T-helper 1 cell treated with Interleukin-12 subunit alpha and Interleukin-12 subunit beta and Interleukin-4 antibody, amounts not matched to agents 30 μg/mL and 1 μg/mL, for 36 hours (primary cell): ENCODE results near the gene BCAP31.

ENCODE experiments used
- H3K27ac Mint-ChIP-seq: one replicate; pipeline ENCODE4 v1.8.0; 2021; ENCODE audit warnings: mild to moderate bottlenecking, mixed read lengths
- H3K27me3 Mint-ChIP-seq: one replicate; pipeline ENCODE4 v1.8.0; 2021; ENCODE audit warnings: low read depth, mixed read lengths
- H3K36me3 Mint-ChIP-seq: one replicate; pipeline ENCODE4 v1.8.0; 2021; ENCODE audit warnings: low read depth, mixed read lengths
- H3K4me1 Mint-ChIP-seq: one replicate; pipeline ENCODE4 v1.8.0; 2021; ENCODE audit warnings: low read depth, mixed read lengths
- H3K4me3 Mint-ChIP-seq: one replicate; pipeline ENCODE4 v1.8.0; 2021; ENCODE audit warnings: mild to moderate bottlenecking, moderate library complexity, mixed read lengths
- H3K9me3 Mint-ChIP-seq: one replicate; pipeline ENCODE4 v1.8.0; 2021; ENCODE audit warnings: mixed read lengths

The BCAP31 gene

DNA sequence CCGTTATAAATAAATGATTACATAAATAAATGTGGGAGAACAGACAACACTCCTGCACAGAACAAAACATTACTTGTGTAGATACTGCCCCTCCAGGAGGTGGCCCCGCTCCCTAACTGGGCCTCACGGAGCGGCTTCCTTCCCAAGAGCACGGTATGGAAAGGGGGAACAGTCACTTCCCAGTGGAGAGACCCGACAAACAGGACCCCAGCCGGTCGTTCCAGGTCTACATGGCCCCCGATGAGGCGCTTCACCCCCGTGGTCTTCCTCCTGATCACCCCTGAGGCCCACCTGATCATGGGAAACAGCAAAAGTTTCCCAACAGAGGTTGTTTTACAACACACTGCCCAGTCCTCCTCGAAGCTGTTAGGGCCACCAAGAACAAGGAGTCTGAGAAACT is 43.0 kb downstream of the BCAP31 start:
- no peaks in the 10 kb centered on the region for H3K36me3 Mint-ChIP-seq
- peaks cover 19% of the 10 kb centered on the region for H3K27me3 Mint-ChIP-seq
- no peaks in the 10 kb centered on the region for H3K4me1 Mint-ChIP-seq
- no peak overlapping the region for H3K4me3 Mint-ChIP-seq
- no peaks in the 10 kb centered on the region for H3K9me3 Mint-ChIP-seq
- H3K27ac Mint-ChIP-seq = no peak overlapping the region

DNA sequence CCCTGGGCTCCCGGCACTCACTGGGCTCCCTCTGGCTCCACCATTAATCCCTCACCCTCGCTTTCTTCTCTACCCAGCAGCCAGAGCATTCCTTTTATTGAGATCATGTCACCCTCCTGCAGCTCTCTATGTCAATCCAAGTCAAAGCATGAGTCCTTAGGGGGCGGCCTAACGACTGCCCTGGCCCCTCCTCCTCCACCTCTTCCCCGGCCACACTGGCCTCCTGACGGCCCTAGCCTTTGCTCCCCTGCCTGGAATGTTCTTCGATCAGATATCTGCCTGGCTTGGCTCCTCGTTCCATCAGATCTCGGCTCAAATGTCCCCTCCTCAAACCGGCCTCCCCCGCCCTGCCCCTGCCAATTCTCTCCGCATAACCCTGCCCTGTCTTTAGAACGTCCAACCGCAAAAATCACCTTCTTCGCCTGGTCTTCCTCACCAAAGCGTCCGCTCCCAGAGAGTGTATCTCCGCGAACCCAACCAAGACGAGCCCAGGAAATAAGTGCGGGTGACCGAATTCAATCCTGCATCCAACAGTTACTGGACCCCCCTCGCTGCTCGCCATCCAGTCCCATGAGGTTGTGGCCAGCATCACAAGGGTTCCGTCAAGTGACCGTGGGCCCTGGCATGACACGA is 49.9 kb downstream of the BCAP31 start:
- H3K4me3 Mint-ChIP-seq = no peak overlapping the region
- H3K9me3 Mint-ChIP-seq = no peaks in the 10 kb centered on the region
- H3K27ac Mint-ChIP-seq = no peak overlapping the region
- peaks cover 28% of the 10 kb centered on the region for H3K27me3 Mint-ChIP-seq
- H3K36me3 Mint-ChIP-seq = no peaks in the 10 kb centered on the region
- no peaks in the 10 kb centered on the region for H3K4me1 Mint-ChIP-seq

DNA sequence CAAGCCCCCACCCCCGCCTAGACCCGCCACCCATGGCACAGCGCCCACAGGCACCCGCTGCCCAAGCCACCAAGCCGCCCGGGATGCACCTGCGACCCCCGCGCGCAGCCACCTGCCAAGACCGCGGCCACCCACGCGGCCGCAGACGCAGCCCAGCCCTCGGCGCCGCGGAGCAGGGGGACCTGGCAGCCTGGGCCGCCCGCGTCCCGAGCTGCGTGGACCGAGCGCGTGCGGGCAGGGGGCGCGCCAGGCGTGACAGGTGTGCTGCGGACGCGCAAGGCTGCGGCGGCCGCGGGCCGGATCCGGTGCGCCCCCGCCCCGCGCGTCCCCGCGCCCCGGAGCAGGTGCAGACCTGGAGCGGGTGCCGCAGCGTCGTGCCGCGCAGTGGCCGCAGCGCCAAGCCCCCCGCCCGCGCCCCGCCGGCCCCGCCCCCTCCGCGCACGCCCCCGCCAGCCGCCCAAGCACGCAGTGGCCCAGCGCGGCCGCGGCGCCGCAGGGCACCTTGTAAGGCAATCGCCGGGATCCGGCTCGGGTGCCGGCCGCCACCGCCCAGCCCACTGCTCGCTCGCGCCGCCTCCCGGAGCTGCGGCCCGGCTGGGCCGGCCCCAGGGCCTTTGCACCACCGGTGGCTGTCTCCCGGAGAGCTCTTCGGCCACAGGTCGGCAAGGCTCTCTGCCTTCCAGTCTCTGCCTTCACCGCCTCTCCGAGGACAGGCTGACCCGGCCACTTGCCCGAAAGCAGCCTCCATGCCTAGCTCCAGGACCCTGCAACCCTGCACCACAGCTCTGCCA is 50.6 kb downstream of the BCAP31 start, which contains the start of gene PNCK:
TSS of gene PNCK (minus strand) at position 386 of the 791 bp plus-strand sequence. CDS start 737 bp downstream, outside the sequence.
- Mint-ChIP-seq H3K4me1 (no peaks in the 10 kb centered on the region), H3K27ac (no peak within 1 kb of the TSS), H3K36me3 (no peaks in the 10 kb centered on the region), H3K27me3 (peaks cover 28% of the 10 kb centered on the region), H3K4me3 (no peak within 1 kb of the TSS), H3K9me3 (no peaks in the 10 kb centered on the region)

DNA sequence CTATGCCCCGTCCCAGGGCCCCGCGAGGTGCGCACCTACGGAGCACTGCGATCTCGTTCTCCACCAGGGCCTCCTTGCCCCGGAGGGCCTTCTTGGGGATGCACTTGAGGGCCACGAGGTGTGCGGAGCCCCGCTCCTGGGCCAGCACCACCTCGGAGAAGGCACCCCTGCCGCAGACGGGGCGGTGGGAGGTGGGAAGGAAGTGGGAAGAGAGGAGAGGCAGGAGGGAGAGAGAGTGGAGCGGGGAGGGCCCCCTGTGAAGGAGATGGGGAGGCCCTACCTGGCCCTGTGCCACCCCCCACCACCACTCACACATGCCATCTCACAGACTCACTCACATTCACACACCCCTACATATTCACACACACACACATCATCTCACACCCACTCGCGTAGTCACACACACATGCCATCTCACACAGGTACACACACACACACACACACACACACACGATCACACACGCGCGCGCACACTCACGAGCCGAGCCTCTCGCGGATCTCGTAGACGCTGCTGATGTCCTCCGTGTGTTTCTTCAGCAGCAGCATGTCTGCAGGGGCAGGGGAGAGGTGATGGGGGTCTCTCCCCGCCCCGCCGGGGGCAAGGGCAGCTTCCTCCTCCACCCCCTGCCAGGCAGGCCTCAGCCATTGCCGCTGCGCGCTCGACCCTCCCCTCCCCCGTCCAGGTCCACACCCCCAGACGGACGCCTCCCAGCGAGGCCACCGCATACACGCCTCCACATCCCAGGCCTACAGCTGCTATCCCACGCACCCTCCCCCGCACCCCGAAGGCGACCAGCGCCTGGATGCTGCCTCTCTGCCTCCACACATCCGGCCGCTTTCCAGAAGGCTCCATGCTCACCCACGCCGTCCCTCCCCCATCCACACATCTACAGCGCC is 51.4 kb downstream of the BCAP31 start:
- peaks cover 30% of the 10 kb centered on the region for H3K27me3 Mint-ChIP-seq
- peaks cover 4% of the 10 kb centered on the region for H3K4me1 Mint-ChIP-seq
- H3K9me3 Mint-ChIP-seq = no peaks in the 10 kb centered on the region
- no peaks in the 10 kb centered on the region for H3K36me3 Mint-ChIP-seq
- no peak overlapping the region for H3K27ac Mint-ChIP-seq
- H3K4me3 Mint-ChIP-seq = no peak overlapping the region

DNA sequence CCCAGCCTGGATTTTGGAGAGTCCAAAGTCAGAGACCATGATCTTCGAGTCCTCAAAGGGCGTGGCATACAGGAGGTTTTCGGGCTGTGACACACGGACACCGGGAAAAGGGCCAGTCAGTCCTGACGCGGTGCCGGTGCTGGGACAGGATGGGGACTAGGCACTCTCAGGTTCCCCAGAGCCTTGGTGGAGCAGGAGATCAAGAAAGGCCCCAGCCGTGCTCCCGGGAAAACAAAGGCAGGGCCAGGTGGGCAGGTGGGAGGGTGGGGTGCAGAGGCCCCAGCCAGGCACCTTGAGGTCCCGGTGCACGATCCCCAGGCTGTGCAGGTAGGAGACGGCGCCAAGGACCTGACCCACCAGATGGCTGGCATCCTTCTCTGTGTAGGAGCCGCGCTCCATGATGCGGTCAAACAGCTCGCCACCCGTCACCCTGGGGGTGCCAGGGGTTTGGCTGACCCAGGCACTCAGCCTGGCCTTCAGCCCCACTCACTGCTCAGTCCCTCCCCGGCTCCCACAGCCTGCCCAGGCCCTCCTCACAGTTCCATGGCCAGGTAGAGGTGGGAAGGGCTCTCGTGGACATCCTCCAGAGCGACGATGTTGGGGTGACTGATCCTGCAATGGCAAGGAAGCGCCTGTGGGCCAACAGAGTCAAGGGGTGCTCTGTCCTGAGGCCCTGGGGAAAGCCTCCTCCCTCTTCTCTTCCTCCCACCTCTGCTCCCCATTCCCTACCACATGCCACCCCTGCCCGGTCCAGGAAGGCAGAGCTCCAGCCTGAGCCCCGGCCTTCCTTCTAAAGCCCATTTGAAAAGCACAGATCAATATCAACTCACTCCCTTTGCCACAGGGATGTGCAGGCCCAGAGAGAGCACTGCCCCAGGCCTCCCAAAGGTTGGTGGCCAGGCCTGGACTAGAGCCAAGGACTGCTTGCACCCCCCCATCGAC is 52.3 kb downstream of the BCAP31 start:
- peaks cover 7% of the 10 kb centered on the region for H3K4me1 Mint-ChIP-seq
- no peaks in the 10 kb centered on the region for H3K9me3 Mint-ChIP-seq
- no peak overlapping the region for H3K27ac Mint-ChIP-seq
- peaks cover 29% of the 10 kb centered on the region for H3K27me3 Mint-ChIP-seq
- no peaks in the 10 kb centered on the region for H3K36me3 Mint-ChIP-seq
- H3K4me3 Mint-ChIP-seq = no peak overlapping the region

DNA sequence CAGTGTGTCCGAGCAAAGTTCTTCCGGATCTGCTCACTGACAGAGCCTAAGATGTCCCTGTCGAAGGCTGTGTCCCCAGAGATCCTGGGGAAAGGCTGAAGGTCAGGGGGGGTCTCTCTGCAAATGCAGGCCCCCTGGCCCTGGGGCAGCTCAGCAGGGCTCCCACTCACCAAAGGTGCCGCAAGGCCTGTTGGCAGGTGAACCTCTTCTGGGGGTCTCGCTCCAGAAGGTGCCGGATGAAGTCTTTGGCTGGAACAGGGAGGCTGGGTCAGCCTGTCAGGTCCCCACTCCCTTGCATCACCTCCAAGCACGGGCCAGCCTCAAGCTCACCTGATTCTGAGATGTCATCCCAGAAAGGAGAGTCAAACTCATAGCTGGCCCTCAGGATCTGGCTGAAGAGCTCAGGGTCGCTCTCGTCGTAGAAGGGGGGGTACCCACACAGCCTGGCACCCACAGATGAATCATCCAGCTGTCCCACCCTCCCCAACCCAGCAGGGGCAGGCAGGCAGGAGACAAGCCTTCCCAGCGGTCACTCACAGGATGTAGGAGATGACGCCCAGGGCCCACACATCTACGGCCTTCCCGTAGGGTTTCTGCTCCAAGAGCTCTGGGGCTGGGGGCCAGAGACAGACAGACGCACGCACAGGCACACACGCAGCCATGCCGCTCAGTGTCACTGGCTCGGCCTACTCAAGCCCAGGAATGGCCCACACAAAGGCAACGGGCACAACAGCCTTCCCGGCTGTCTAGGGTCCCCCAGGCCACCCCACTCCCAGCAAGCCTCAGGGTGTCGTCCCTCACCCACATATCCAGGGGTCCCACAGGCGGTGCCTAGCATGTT is 53.2 kb downstream of the BCAP31 start:
- Mint-ChIP-seq H3K27me3 (peaks cover 32% of the 10 kb centered on the region), H3K27ac (no peak overlapping the region), H3K9me3 (no peaks in the 10 kb centered on the region), H3K4me3 (no peak overlapping the region), H3K4me1 (peaks cover 7% of the 10 kb centered on the region), H3K36me3 (no peaks in the 10 kb centered on the region)

DNA sequence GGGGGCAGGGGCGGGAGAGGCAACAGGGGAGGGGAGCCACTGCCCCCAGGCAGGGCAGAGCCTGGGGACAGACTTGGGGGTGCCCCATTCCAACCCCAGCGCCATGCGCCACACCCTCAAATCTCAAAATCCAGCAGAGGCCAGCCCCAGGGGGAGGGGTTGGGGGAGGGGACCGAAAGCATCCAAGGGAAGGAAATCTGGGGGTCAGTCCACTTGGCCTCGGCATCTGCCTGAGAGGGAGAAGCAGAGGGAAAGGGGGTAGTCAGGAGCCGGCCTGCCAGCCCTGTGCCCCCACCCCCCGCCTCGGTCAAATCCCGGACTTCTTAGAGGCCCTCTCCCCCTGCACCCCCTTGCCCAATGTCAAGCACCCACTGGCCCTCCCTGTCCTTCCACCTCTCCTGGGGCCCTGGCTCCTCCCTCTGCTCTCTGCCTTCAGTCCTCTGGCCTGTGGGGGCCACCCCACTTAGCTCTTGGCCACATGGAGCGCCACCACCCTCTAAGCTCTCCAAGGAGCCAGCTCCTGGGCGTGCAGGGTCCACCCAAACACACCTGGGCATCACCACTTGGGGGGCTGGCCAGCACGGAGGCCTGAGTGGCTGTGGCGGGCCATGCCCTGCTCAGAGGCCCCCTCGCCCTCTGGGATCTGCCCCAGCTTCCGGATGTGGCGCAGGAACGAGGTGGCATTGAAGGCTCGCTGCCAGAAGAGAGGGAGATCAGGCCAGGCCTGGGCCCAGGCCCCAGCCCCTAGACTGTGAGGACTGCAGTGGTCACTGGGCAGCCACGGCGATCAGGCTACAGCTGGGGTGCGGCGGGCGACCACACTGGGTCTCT is 54.1 kb downstream of the BCAP31 start:
- H3K27me3 Mint-ChIP-seq = peaks cover 35% of the 10 kb centered on the region
- H3K4me3 Mint-ChIP-seq = no peak overlapping the region
- no peak overlapping the region for H3K27ac Mint-ChIP-seq
- no peaks in the 10 kb centered on the region for H3K36me3 Mint-ChIP-seq
- H3K4me1 Mint-ChIP-seq = peaks cover 7% of the 10 kb centered on the region
- H3K9me3 Mint-ChIP-seq = no peaks in the 10 kb centered on the region

DNA sequence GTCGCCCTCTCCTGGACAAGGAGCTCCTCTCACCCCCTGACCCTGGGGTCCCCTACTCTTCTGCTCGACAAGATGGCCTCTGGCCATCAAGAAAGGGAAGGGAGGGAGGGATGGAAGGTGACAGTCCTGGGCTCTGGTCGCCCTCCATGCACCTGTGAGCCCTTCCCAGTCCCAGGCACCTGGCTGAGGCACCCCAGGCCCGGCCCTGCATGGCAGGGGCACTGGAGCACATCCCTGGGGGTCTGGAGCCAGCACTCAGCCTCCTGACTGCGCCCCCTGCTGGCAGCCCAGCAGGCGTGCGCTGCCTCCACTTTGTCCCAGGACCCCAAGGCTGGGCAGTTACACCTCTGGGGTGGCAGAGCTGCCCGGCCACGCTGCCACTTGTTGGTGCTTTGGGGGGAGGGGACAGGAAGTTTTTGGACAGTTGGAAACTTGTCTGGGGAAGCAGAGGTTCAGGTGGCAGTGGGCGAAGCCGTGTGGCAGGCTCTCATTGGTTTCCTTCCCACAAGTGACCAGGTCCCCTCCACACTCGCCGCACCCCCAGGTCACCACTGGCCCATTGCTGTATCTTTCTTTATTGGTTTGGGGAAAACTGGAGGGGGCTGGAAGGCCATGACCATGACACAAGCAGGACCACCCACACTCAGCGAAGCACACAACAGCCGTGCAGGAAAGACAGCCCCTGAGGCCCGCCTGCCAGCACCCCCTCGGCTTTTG is 54.9 kb downstream of the BCAP31 start:
- peaks cover 7% of the 10 kb centered on the region for H3K4me1 Mint-ChIP-seq
- no peaks in the 10 kb centered on the region for H3K36me3 Mint-ChIP-seq
- H3K27me3 Mint-ChIP-seq = peaks cover 32% of the 10 kb centered on the region
- H3K27ac Mint-ChIP-seq = no peak overlapping the region
- no peaks in the 10 kb centered on the region for H3K9me3 Mint-ChIP-seq
- no peak overlapping the region for H3K4me3 Mint-ChIP-seq

DNA sequence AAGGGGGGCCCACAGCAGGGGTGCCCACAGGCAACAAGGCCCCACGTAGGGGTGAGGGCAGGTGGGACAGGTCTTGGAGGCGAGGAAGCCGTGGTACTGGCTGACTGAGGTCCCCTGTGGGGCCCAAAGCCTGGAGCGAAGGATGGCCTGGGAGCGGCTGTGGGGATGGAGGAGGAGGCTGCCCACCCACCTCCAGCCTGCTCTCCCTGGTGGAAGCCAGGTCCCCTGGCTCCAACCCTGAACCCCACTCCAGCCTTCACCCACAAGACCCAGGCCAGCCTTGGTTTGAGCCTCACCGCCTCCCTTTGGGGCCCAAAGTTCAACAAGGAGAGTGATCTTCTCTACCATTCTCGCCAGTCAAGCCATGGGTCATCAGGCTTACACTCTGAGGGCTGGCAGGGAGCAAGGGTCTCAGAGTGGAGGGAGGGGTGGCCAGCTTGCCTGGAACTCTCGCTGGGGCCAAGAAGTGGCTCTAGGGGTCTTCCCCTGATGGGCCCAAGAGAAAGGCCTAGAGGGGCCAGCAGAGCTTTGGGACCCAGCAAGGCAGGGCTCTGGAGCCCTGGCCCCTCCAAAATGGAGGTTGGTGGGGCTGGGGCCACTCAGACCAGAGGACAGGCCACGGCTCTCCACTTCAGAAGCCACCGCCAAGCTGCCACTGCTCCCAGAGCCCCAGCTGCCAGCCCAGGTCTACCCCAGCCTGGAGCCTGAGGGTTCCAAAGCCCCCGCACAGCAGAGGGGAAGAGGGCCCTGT is 55.6 kb downstream of the BCAP31 start:
- no peak overlapping the region for H3K27ac Mint-ChIP-seq
- H3K9me3 Mint-ChIP-seq = no peaks in the 10 kb centered on the region
- H3K4me1 Mint-ChIP-seq = peaks cover 7% of the 10 kb centered on the region
- H3K27me3 Mint-ChIP-seq = peaks cover 27% of the 10 kb centered on the region
- H3K36me3 Mint-ChIP-seq = no peaks in the 10 kb centered on the region
- H3K4me3 Mint-ChIP-seq = no peak overlapping the region

DNA sequence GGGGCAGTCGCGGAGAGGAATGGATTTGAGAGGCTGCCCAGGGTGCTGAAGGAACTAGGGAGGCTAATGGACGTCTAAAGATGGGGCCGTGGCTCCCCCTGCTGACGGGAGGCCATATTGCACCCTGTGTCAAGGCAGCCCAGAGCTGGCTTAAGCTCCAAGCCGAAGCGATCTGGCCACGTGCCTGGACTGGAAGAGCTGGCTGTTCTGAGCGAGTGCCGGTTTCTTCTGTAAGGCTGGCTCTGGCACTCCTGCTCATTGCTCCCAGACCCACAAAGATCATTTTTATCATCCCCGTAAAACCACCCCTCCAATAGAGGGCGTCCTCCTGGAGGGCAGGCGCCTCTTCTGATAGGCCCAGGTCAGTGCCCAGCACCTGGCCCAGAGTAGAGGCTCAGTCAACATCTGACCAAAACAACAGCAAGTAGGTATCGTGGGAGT is 56.2 kb downstream of the BCAP31 start:
- Mint-ChIP-seq H3K9me3 (no peaks in the 10 kb centered on the region), H3K4me3 (peak overlapping the region; percentile 76), H3K36me3 (no peaks in the 10 kb centered on the region), H3K27ac (no peak overlapping the region), H3K4me1 (peaks cover 7% of the 10 kb centered on the region), H3K27me3 (peaks cover 24% of the 10 kb centered on the region)

DNA sequence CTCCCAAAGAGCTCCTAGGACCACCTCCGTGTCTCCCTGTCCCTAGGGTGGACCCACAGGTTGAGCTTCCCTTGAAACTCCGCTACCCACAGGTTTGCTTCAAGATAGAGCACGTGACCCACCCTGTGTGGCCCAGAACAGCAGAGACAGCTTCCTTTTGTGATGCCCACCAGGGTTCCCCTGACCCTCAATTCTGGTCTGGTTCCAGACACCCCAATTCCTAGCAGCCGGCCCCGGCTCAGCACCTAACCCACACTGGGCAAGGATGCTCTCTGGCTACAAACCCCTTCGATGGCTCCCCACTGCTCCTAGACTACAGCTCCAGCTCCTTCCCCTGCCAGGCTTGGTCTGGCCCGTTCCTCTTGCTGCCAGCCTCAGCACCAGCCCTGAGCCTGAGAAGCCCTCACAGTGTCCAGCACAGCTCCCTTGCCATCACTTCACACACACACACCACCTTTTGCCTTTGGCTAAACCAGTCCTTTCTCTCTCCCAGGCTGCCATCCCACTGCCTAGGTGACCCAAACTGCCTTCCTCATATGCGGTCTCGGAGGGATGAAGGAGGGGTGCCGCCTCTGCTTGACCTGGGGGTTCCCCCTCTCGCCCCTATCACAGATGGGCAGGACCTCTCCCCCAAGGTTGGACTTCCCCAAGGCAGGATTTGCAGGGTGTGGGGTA is 56.8 kb downstream of the BCAP31 start:
- Mint-ChIP-seq H3K36me3 (no peaks in the 10 kb centered on the region), H3K27ac (no peak overlapping the region), H3K4me1 (peaks cover 7% of the 10 kb centered on the region), H3K4me3 (peak overlapping the region; percentile 76), H3K9me3 (no peaks in the 10 kb centered on the region), H3K27me3 (peaks cover 24% of the 10 kb centered on the region)
